ENCODE results near the gene NUDT17. TPM values are rescaled to one million over a fixed set of nuclear protein-coding genes. Genes with fewer than 3 reads are reported as not detected.

Gene NUDT17
- total and polyA plus RNA-seq, 7 experiments from 2014 or later, result 2.9 to 7.6 (median 4.9) TPM

GRCh38 chr1:145891143-145891542, 45.7 kb downstream of the NUDT17 start:
- H3K27ac ChIP-seq (ENCODE audit: low read depth, low read length), result no peak overlapping the region
- H3K4me3 Mint-ChIP-seq, result no peak overlapping the region
- no peaks in the 10 kb centered on the region for H3K36me3 ChIP-seq (ENCODE audit: control insufficient read depth in 2 of 3, insufficient read depth in 3 of 3, low read length in 3 of 3)
- H3K9me3 ChIP-seq (ENCODE audit: control insufficient read depth in 2 of 3, low read length in 3 of 3), result no peaks in the 10 kb centered on the region
- H3K9me3 Mint-ChIP-seq, result no peaks in the 10 kb centered on the region
- DNase-seq, result no peak
- intact Hi-C loops (cut with micrococcal nuclease), result loop anchor here (1.0 kb wide), 4 partner anchors 19 to 122 kb away; partner anchors contain the start of genes ITGA10 (in 1 of the 2) and NUDT17 (in 1 of the 2)
- no peak for ATAC-seq
- POLR2A ChIA-PET, result interaction anchor here (2.7 kb wide), 1 partner anchor 8 kb away, joined by 10 read pairs; no protein-coding TSS in a partner anchor
- peaks cover 0 to 4% of the 10 kb centered on the region in 2 donors for H3K4me1 ChIP-seq (ENCODE audit: control insufficient read depth in 2 of 2, insufficient read depth in 2 of 2, low read length in 2 of 2)
- no peak overlapping the region for H3K27ac Mint-ChIP-seq
- peaks cover 0 to 7% (median 3%) of the 10 kb centered on the region in 7 donors for H3K4me1 Mint-ChIP-seq
- H3K36me3 Mint-ChIP-seq, result no peaks in the 10 kb centered on the region
- H3K4me3 ChIP-seq (ENCODE audit: low read length), result no peak overlapping the region
- peaks cover 0 to 6% (median 0%) of the 10 kb centered on the region in 5 donors for H3K27me3 Mint-ChIP-seq
- CTCF ChIA-PET, result interaction anchor here (0.6 to 2.3 kb wide), 7 partner anchors 8 to 123 kb away, joined by 3 to 11 read pairs (median 4); partner anchors contain the start of gene PIAS3
- no peaks in the 10 kb centered on the region for H3K27me3 ChIP-seq (ENCODE audit: control insufficient read depth in 2 of 2, insufficient read depth in 2 of 2, low read length in 2 of 2)

GRCh38 chr1:145891587-145892485, 46.4 kb downstream of the NUDT17 start:
- Histone ChIP-seq H3K4me1 (ENCODE audit: control insufficient read depth in 2 of 2, insufficient read depth in 2 of 2, low read length in 2 of 2) (no peaks in the 10 kb centered on the region), H3K36me3 (ENCODE audit: control insufficient read depth in 2 of 3, insufficient read depth in 3 of 3, low read length in 3 of 3) (no peaks in the 10 kb centered on the region), H3K9me3 (ENCODE audit: control insufficient read depth in 2 of 3, low read length in 3 of 3) (no peaks in the 10 kb centered on the region), H3K27me3 (ENCODE audit: control insufficient read depth in 2 of 2, insufficient read depth in 2 of 2, low read length in 2 of 2) (no peaks in the 10 kb centered on the region), H3K27ac (ENCODE audit: low read depth, low read length) (no peak overlapping the region), H3K4me3 (ENCODE audit: low read length) (no peak overlapping the region)
- Mint-ChIP-seq H3K27me3 (peaks cover 0 to 5% (median 0%) of the 10 kb centered on the region in 5 donors), H3K36me3 (no peaks in the 10 kb centered on the region), H3K4me3 (no peak overlapping the region), H3K4me1 (peaks cover 0 to 5% (median under 1%) of the 10 kb centered on the region in 7 donors), H3K9me3 (no peaks in the 10 kb centered on the region), H3K27ac (peak overlapping the region in 1 of 9 donors; percentile 36)
- ChIA-PET CTCF (interaction anchor here (0.6 to 2.3 kb wide), 11 partner anchors 9 to 122 kb away, joined by 3 to 11 read pairs (median 3); partner anchors contain the start of genes ANKRD34A, PIAS3 and POLR3GL), POLR2A (interaction anchor here (0.7 to 2.7 kb wide), 5 partner anchors 9 to 72 kb away, joined by 3 to 10 read pairs (median 4); partner anchors contain the start of genes ANKRD34A, NUDT17, PEX11B and POLR3GL)
- DNase-seq (peak; percentile 11 to 61 (median 33)), ATAC-seq (peak; percentile 76)
- intact Hi-C loops (cut with micrococcal nuclease), result loop anchor here (1.0 kb wide), 4 partner anchors 18 to 121 kb away; partner anchors contain the start of genes ITGA10 (in 2 of the 2) and NUDT17 (in 1 of the 2)

GRCh38 chr1:145892486-145893087, 47.2 kb downstream of the NUDT17 start:
- H3K9me3 ChIP-seq (ENCODE audit: control insufficient read depth in 2 of 3, low read length in 3 of 3), result no peaks in the 10 kb centered on the region
- no peak overlapping the region for H3K4me3 Mint-ChIP-seq
- intact Hi-C loops (cut with micrococcal nuclease), result loop anchor here in 1 of 2 donors (1.0 kb wide), 2 partner anchors 18 to 121 kb away; partner anchors contain the start of gene ITGA10
- H3K27ac Mint-ChIP-seq, result no peak overlapping the region
- no peak overlapping the region for H3K4me3 ChIP-seq (ENCODE audit: low read length)
- no peaks in the 10 kb centered on the region for H3K4me1 ChIP-seq (ENCODE audit: control insufficient read depth in 2 of 2, insufficient read depth in 2 of 2, low read length in 2 of 2)
- H3K36me3 ChIP-seq (ENCODE audit: control insufficient read depth in 2 of 3, insufficient read depth in 3 of 3, low read length in 3 of 3), result peaks cover 0 to 3% (median 0%) of the 10 kb centered on the region in 3 experiments
- no peak for DNase-seq
- H3K36me3 Mint-ChIP-seq, result peaks cover 0 to 5% (median 1%) of the 10 kb centered on the region in 5 donors
- H3K27ac ChIP-seq (ENCODE audit: low read depth, low read length), result no peak overlapping the region
- ATAC-seq, result no peak
- CTCF ChIA-PET, result interaction anchor here (0.8 to 2.3 kb wide), 11 partner anchors 9 to 117 kb away, joined by 3 to 6 read pairs (median 4); partner anchors contain the start of genes ANKRD34A, LIX1L and POLR3GL
- H3K27me3 Mint-ChIP-seq, result peaks cover 0 to 2% (median 0%) of the 10 kb centered on the region in 5 donors
- H3K27me3 ChIP-seq (ENCODE audit: control insufficient read depth in 2 of 2, insufficient read depth in 2 of 2, low read length in 2 of 2), result no peaks in the 10 kb centered on the region
- H3K9me3 Mint-ChIP-seq, result no peaks in the 10 kb centered on the region
- POLR2A ChIA-PET, result interaction anchor here (0.7 to 2.7 kb wide), 6 partner anchors 10 to 72 kb away, joined by 3 to 10 read pairs (median 4); partner anchors contain the start of genes ANKRD34A, NUDT17, PEX11B and POLR3GL
- H3K4me1 Mint-ChIP-seq, result peaks cover 0 to 4% (median 0%) of the 10 kb centered on the region in 7 donors

GRCh38 chr1:145893306-145894055, 48.1 kb downstream of the NUDT17 start:
- POLR2A ChIA-PET, result interaction anchor here (0.6 to 2.7 kb wide), 4 partner anchors 10 to 119 kb away, joined by 3 to 10 read pairs (median 4); partner anchors contain the start of gene PEX11B
- CTCF ChIA-PET, result interaction anchor here (0.8 to 2.3 kb wide), 8 partner anchors 9 to 116 kb away, joined by 3 to 6 read pairs (median 4); partner anchors contain the start of gene LIX1L
- H3K4me3 ChIP-seq (ENCODE audit: low read length), result no peak overlapping the region
- H3K27ac Mint-ChIP-seq, result peak overlapping the region in 1 of 9 donors; percentile 17
- no peaks in the 10 kb centered on the region for H3K4me1 ChIP-seq (ENCODE audit: control insufficient read depth in 2 of 2, insufficient read depth in 2 of 2, low read length in 2 of 2)
- H3K4me3 Mint-ChIP-seq, result no peak overlapping the region
- peaks cover 0 to 6% (median 0%) of the 10 kb centered on the region in 3 experiments for H3K36me3 ChIP-seq (ENCODE audit: control insufficient read depth in 2 of 3, insufficient read depth in 3 of 3, low read length in 3 of 3)
- peaks cover 0 to 4% (median 0%) of the 10 kb centered on the region in 7 donors for H3K4me1 Mint-ChIP-seq
- H3K27ac ChIP-seq (ENCODE audit: low read depth, low read length), result no peak overlapping the region
- DNase-seq (no peak), ATAC-seq (no peak)
- intact Hi-C loops (cut with micrococcal nuclease), result no loop called here
- peaks cover 0 to 8% (median 4%) of the 10 kb centered on the region in 5 donors for H3K36me3 Mint-ChIP-seq
- no peaks in the 10 kb centered on the region for H3K9me3 Mint-ChIP-seq
- no peaks in the 10 kb centered on the region for H3K9me3 ChIP-seq (ENCODE audit: control insufficient read depth in 2 of 3, low read length in 3 of 3)
- H3K27me3 ChIP-seq (ENCODE audit: control insufficient read depth in 2 of 2, insufficient read depth in 2 of 2, low read length in 2 of 2), result no peaks in the 10 kb centered on the region
- no peaks in the 10 kb centered on the region for H3K27me3 Mint-ChIP-seq

GRCh38 chr1:145895471-145895870, 50.0 kb downstream of the NUDT17 start:
- Mint-ChIP-seq H3K27me3 (no peaks in the 10 kb centered on the region), H3K4me1 (peaks cover 0 to 4% (median 0%) of the 10 kb centered on the region in 7 donors), H3K27ac (peak overlapping the region in 1 of 9 donors; percentile 60), H3K4me3 (no peak overlapping the region), H3K36me3 (peaks cover 0 to 18% (median 5%) of the 10 kb centered on the region in 5 donors), H3K9me3 (no peaks in the 10 kb centered on the region)
- H3K9me3 ChIP-seq (ENCODE audit: control insufficient read depth in 2 of 3, low read length in 3 of 3), result no peaks in the 10 kb centered on the region
- POLR2A ChIA-PET, result no interaction called here
- no peaks in the 10 kb centered on the region for H3K27me3 ChIP-seq (ENCODE audit: control insufficient read depth in 2 of 2, insufficient read depth in 2 of 2, low read length in 2 of 2)
- CTCF ChIA-PET, result interaction anchor here (0.6 to 1.1 kb wide), 6 partner anchors 17 to 148 kb away, joined by 3 to 6 read pairs (median 3); no protein-coding TSS in a partner anchor
- intact Hi-C loops (cut with micrococcal nuclease), result no loop called here
- H3K36me3 ChIP-seq (ENCODE audit: control insufficient read depth in 2 of 3, insufficient read depth in 3 of 3, low read length in 3 of 3), result peaks cover 0 to 10% (median 0%) of the 10 kb centered on the region in 3 experiments
- H3K27ac ChIP-seq (ENCODE audit: low read depth, low read length), result no peak overlapping the region
- H3K4me1 ChIP-seq (ENCODE audit: control insufficient read depth in 2 of 2, insufficient read depth in 2 of 2, low read length in 2 of 2), result no peaks in the 10 kb centered on the region
- no peak overlapping the region for H3K4me3 ChIP-seq (ENCODE audit: low read length)
- DNase-seq (no peak), ATAC-seq (no peak)
